Globus pallidus (tissue), 1 donor: ENCODE results near the gene SH3PXD2B.

Experiments
- DNase-seq: peaks from one replicate; pipeline ENCODE4 v3.0.0-alpha.2; 2015; ENCODE audit warnings: low spot score

SH3PXD2B gene

DNA sequence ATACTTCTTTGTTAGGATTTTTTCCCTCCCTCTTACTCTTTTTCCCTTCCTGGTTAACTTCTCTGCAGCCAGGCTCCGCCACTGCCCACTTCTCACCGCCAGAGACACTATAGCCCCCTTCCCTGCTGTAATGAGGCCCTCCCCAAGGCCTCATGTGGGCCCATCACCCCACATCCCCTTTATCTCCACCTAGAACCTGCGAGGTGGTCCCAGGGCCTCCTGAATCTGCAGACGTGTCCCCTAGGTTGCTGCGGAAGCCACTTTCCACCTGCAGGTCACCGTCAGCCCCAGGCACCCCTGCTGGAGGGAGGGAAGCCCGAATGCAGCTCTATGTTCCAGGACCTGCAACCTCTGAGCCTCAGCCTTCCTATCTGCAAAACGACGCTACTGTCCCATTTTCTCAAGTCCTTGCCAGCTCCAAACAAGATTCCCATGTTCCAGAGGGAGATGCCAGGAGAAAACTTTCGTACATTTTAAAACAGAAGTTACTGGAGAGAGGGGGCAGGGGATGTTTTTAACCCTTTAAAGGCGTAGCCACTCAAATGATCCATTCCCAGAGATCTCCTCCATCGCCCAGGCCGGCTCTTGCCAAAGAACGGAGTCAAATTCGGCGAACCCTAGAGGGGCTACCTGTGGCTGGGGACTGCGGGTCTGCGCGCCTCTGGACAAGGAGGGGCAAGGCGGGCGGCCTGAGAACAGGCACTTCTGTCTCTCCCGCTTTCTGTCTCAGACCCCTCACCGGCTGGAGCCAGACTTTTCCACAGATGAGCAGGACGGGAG is 929 bp downstream of the SH3PXD2B start:
- DNase-seq: no peak

DNA sequence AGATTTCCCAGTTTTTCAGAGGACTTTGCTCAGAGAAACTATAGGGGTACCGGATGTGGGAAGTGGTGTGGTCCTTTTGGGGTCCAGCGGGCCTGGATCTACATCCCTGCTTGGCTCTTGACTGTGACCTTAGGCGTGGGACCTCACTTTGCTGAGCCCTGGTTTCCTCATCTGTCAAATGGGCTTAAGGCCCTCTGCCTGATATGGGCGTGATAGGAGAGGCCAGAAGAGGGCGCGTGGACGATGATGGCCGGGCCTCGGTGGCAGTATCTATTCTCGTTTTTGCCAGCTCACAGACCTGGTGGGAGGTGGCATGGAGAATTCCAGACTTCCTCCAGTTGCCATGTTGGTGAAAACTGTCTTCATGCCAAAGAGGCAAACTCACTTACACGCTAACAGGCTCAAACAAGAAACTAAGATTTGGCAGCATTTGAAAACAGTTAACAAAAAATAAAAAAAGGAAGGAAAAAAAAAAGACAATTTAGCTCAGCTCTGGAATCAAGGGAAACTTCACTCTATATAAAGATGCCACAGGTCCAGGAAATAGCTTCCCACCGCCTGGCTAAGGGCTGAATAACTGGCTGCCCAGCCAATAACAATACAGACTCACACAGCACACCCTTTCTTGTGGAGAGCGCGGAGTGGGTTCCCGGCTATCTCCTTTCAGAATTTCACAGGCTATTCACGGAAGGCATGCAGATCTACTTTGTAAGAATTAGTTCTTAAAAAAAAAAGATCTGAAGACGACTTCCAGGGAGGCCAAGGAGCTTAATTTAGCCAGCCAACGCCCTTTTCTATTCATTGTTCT is 1.7 kb downstream of the SH3PXD2B start:
- peak; percentile 77 for DNase-seq

DNA sequence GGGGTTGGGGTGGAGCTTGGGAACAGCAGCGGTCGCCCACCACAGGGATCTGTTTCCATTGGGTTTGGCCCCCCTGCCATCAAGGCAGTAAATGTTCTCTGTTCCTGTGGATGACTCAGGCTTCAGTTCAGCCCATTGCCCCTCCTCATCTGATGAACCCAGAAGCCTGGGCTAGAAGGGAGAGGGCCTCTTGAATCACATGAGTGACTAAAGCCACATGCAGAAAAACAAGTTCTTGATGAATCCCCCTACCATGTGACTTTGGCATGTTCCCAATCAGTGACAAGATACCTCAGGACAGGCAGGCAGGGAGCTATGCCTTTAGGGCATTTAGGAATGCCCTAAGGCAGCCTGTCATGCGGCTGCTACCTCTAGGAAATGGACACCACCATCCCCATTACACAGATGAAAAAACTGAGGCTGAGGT is 2.5 kb downstream of the SH3PXD2B start:
- no peak for DNase-seq

DNA sequence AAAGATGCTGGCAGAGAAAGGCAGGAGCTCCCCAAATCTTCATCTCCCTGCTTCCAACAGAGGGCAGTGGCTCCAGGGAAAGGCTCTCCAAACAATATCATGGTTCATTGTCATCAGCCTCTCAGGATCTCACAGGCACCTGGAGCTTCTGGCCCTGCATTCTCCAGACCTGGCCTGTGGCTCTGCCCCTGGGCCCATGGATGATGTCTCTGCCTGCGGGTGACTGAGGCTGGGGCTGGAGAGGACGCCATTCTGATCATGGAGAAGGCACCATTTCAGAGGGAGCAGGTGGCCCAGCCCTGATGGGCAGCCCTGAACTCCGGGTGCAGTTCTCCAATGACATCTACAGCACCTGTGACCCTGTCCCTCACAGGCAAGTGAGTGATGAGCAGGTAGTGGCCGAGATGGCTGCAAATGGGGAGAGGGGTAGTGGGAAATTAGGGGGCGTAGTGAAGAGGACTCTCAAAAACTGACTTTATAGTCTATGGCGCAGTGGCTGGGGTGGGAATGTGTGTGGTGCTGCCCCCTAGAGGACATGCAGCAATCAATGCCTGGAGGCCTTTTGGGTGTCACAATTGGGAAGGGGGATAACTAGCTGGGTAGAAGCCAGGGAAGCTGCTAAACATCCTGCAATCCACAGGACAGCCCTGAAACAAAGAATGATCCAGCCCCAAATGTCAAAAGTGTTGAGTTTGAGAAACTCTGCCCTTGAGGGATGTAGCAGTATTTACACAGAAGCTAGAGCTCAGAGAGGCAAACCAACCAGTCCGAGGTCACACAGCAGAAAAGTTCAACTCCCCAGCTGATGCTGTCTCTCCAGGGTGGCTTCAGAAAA is 3.2 kb downstream of the SH3PXD2B start:
- DNase-seq: peak; percentile 62

DNA sequence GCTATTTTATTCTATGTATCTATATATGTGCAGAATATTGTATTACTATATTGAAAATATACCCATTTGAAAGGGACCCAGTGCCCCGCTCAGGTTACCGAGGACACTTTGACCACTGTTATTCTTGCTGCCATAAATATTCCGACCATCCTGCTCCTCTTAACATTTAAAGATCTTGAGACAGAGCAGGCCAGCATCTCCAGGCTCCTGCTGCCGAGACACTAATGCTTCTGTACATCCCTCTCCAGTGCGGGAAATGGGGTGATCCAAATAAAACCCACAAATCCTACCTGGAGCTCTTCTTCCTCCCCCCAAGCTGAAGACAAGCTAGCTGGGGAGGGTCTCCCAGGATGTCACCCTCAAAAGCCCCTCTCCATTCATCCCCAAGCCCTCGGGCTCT is 3.9 kb downstream of the SH3PXD2B start:
- no peak for DNase-seq

DNA sequence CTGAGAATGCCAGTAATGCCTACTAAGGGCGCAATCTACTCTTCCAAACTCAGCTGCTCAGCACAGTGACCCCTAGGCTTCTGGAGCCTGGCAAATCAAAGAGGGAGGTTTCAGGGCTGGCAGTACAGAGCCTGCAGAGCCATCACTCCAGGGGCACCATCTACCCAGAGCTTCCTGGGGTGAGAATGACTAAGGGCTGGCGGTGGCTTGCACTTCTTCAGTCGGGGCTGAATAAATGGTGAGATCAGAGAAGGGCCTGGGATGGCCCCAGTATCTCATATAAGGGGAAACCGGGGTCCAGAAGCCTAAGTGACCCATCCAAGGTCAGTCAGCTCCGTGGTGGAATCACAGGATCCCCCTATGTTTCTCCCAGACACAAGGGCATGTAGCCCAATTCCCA is 5.3 kb downstream of the SH3PXD2B start:
- no peak for DNase-seq

DNA sequence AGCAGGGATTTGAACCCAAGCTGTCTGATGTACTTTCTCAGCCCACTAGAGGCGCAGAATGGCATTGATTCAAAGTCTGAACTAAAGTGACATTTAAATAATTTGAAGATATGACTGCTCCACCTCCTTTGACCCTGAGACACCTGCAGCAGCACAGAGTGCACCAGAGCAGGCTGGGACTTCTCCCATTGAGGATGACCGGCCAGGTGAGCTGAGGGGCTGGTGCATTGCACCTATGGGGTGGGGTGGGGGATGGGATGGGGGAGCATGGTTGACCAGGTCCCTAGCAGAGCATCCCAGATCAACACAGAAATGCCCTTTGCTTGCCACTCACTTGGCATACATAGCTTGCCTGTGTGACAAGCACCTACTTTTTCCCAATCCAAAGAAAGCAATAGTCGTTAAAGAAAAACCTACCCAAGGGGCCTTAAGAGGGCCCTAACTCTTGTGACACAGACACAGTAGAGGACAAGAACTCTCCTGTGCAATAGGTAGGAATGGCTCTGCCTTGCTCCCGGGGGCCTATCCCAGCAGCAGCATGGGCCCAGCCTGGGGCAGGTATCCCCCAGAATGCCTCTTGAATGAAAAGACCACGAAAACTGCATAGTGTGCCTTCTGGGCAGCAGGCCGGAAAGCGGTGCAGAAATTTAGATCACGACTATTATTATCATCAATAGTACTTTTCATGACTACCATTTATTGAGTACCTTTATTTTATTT is 6.5 kb downstream of the SH3PXD2B start:
- DNase-seq: no peak

DNA sequence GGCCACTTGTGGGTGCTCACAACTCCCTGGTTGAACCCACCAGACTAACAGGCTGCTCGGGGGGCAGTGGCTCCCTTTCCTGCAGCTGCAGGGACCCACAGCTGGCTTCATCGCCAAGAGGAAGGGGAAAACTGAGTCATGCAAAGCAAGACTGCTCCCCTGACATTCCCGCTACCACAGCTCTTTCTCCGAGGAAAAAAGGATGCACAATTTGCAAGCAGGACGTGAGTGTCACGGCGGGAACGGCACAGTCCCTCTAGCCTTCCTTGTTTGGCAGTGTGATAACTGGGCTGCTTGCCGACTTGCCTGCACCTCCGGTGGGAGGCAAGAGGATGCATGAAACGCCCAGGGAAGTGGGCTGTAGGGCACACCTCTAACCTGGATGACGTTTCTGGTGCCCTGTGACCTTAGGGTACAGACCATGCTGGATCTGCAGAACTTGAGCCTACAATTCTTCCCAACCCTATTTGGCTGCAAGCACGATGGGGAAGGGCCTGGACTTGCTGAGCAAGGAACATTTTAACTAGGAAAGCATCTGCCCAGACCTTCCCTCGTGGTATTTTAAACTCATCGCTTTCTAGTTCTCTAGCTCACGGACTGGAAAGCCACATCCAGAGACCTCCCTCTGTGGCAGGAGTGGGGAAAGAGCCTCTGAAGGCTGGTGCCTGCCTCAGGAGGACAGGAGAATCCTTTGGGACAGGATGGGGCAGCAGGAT is 7.8 kb downstream of the SH3PXD2B start:
- no peak for DNase-seq

DNA sequence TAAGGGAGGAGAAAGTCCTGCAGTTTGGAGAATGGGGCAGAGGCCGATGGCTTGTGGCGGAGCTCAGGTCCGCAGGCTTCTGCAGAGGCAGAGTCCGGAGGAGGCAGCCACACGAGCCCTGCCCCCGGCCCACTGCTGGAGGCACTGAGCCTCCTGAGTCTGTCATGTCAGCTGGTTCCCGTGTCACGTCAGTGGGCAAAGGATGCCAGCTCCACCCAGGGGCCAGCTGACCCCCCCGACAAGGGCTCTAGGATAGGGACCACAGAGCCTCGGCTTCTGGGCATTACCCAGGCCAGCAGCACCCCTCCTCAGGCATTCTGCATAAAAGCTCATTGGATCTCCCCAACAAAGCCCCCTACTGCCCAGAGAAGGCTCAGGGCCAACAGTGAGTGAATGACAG is 8.5 kb downstream of the SH3PXD2B start:
- DNase-seq: no peak

DNA sequence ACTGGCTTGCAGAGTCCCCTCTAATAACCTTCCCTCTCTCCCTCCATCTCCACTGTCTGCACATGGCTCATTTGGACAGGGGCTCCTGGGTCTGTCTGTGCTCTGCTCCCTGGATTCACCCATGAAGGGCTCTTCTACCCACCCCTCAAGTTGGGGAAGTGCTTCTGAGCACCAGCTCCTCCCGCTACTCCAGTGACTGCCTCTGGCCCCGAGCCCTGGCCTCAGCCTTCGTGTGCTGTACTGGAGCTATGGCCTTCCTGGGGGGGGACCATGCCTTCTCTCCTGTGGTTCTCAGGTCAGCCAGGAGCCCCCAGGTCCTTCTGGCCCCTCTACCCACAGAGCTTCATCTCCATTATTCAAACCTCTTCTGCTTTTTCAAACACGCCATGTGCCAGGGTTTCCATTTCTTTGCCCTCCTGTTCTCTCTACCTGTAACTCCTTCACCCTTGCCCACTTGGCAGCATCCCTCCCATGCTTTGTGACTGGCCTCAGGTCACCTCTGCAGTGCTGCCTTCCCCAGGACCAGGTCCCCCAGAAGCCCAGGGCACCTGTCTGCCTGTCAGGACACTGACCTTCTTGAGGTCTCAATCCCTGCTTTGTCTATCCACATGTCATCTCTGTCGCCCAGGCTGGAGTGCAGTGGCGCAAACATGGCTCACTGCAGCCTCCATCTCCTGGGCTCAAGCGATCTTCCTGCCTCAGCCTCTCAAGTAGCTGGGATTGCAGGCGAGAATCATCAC is 9.5 kb downstream of the SH3PXD2B start:
- DNase-seq: no peak

DNA sequence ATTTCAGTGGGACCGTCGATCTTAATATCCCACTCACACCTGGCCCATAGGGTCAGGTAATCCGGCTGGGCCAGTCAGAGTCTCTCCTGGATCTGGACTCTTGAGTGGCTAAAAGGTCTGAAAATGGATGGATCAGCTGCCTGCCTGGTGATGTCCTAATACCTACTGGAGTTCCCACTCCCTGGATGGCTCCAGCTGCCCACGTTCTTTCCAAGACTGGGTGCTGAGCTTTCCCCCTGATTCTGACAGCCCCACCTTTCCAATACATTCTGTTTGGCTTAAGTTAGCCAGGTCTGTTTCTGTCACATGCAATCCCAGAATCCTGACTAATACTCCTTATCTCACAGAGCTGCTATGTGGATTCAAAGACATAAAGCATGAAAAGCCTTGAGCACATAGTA is 10.2 kb downstream of the SH3PXD2B start:
- no peak for DNase-seq

DNA sequence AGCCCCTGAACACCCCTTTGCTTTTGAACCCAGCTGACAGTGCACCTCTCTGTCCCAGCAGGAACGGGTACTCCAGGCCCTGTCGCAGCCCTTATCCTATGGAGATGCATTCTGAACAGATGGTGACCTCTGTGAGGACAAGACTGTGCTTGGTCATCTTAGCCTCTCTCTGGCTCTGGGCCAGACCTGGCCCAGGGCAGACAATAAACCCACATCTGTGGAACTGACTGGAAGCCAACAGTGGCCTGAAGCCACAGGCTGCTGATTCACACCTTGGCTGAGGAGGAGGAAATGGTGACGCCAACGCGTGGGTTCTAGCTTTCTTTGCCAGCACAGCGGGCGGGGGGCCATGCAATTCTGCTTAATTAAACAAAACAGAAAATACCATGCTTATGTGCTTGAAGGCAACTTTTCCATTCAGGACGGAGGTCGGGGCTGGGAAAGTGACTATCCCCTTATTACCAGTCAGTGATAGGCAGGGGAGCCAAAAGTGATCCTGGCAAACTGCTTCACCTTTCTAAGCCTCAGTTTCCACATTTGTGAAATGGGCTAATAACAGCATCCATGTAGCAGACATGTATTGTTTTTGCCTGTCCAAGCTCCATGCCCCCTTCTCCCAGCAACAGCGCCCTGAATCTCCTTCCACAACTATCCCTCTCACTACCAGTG is 10.8 kb downstream of the SH3PXD2B start:
- DNase-seq: peak; percentile 50

DNA sequence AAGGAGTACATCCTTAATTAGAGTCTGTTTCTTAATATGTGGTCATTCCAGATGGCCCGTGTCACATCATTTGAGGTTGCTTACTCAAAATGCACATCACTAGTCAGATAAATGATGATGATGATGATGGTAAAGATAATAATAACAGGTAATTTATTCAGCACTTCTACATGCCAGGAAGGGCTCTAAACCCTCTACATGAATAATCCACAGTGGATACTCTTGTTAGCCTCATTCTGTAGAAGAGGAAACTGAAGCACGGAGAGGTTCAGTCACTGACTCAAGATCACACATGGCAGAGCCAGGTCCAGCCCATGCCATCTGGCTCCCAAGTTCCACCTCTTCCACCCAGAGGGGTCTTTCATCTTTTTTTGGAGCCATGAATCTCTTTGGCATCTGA is 11.7 kb downstream of the SH3PXD2B start:
- DNase-seq: no peak

DNA sequence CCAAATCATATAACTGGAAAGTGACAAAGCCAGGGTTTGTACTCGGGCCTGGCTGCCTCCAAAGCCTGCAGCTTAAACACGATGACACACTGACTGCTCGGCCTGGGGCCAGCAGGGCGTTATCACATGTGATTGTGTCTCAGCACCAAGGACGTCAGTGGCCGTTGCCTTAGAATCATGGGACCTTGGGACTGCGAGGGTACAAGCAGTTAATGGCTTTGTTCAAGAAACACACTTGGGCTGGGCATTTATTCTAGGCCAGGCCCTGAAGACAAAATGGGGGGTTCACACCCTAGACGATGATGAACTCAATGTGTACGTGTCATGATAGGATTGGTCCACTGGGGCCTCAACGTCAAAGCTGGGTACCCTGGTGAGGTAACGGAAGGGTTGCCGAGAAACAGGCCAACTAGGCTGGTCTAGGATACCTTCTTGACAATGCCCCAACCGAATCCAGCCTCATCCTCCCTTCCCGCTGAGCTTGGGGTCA is 13.0 kb downstream of the SH3PXD2B start:
- peak; percentile 66 for DNase-seq

DNA sequence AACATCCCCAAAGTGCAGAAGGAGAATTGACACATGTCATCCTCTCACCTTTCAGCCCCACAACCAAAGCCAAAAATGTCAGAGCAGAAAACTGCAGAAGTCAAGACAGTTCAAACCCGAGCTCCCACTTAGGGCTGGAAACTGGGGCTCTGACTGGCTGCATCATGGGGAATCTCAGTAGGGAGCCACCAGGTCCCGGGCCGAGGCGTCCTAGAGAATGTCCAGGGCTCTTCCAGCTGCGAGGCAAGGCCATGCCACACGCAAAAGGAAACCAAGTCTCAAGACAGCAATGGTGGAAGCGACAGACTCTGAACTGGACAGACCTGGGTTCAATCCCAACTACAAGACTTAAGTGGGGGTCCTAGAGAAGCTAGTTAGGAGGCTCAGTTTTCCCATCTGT is 13.8 kb downstream of the SH3PXD2B start:
- no peak for DNase-seq

DNA sequence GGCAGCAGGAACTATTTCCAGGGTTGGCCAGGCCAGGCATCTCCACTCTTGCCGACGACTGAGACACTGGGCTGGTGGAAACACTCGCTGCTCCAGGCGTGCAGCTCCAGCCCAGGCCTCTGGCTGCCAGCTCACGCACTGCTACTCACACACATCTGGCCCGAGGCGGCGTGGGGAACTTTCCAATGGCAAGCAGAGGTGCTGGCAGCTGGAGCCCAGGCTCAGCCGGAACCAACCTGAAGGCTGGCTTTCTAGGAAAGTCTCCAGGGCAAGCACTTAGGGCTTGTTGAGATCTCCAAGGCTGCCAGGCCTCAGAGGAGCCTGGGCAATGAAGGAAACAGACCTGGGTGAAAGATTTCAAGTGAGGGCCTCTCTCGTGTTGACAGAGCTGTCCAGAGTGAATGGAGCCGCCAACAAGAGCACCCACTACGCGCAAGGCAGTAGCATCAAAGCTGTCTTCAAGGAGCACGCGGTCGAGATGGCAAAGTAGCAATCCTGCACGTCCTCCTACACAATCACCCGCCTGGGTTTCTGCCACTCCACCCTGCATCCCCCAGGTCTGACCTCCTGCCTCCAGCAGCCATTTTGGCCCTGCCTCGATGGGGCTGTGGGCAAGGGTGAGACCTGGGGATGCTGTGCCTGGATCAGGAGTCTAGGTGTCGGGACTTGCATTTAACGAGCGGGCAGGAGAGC is 14.4 kb downstream of the SH3PXD2B start:
- peak; percentile 66 for DNase-seq

DNA sequence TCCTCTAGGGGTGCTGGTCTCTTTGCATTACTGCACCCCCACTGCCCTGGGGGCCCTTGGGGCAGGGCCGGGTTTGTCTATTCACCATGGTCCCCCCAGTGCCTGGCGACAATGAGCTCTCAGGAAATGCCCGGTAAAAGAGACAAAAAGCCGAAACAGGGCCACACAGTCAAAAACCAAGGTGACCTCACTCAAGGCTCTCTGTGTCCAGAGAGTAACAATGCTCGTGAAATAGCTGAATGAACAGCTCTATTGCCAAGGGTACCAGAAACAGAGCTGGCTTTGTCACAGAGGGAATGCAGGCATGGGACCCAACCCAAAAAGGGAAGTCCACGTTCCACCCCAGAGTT is 16.0 kb downstream of the SH3PXD2B start:
- peak; percentile 80 for DNase-seq

DNA sequence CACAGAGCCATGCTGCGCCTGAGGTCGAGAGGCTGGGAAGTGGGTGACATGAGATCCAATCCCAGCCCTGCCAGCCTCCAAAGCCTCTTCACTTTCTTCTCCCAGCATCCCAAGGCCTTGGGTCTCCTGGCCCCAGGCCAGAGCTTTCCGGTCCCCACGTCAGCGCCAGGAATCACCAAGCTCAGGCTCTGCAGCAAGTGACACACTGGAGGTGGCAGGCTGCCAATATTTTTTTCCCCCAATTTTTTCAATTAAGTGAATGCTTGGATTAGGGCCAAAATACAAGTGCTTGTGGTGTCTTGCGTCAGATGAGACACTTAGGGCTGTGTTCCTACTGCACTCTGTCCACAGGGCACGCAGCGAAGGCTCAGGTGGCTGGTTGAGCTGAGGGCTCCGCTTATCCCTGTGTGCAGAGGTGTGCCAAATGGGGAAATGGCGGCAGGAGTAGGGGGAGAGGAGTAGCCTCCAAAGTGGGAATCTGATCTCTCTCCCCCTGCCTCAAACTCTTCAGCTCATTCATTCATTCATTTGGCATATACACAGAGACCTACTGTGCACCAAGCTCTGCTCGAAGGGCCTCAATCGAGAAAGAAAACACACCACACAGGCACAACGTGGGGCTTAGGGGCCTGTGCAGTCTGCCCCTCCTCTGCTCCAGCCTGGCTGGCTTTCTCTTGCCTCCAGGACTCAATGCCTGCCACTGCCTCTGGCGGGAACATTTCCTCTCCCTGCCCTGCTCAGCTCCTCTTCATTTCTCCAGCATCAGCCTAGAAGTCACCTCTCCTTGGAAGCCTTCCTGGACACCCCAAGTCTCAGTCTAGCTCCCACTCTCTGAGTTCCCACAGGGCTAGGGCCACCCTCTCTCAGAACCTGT is 16.6 kb downstream of the SH3PXD2B start:
- peak; percentile 68 for DNase-seq
